PC-9 (cell line): Measurements from ENCODE around the gene RPS5. TPM values are rescaled to one million over a fixed set of nuclear protein-coding genes. Genes with fewer than 3 reads are reported as not detected.

Experiments
- BruUV-seq: library from RNA; stranded (reverse); fragments of 400-500 nt; replicated peaks from 2 replicates; lab custom pipeline; 2021; lab: Mats Ljungman, UMichigan
- CTCF ChIA-PET: fragments of 300-600 bp; sonication (Branson Sonifier 250); formaldehyde crosslinking; loops from one replicate; lab custom pipeline; 2022; ENCODE audit warnings: antibody characterized with exemption; lab: Charles Lee
- POLR2A ChIA-PET: fragments of 300-600 bp; sonication (Branson Sonifier 250); formaldehyde crosslinking; loops from one replicate; lab custom pipeline; 2022; ENCODE audit warnings: antibody characterized with exemption; ENCODE audit not compliant: unreplicated experiment; lab: Charles Lee
- DNase-seq, 2 experiments: peaks; one replicate each; pipeline versions ENCODE4 v3.0.0 to v3.0.0-alpha.2; 2015 to 2022; ENCODE audit warnings: mixed read lengths in 1 of 2
- H2AFZ ChIP-seq: fragments of 200-600 bp; sonication (generic); 2 replicates; pipeline ENCODE4 v1.8.1; 2017; ENCODE audit warnings: antibody characterized with exemption
- H3F3A ChIP-seq: fragments of 200-600 bp; sonication (generic); 2 replicates; pipeline ENCODE4 v1.8.1; 2017; ENCODE audit warnings: antibody characterized with exemption, mild to moderate bottlenecking, low read depth; ENCODE audit not compliant: insufficient read depth
- H3K27ac ChIP-seq: fragments of 200-600 bp; sonication (generic); 2 replicates; pipeline ENCODE4 v1.6.1; 2016; ENCODE audit warnings: mixed run types
- H3K27me3 ChIP-seq: fragments of 200-600 bp; sonication (generic); 2 replicates; pipeline ENCODE4 v1.6.1; 2016; ENCODE audit warnings: low read depth, mixed run types; ENCODE audit not compliant: insufficient read depth
- H3K36me3 ChIP-seq: fragments of 200-600 bp; sonication (generic); 2 replicates; pipeline ENCODE4 v1.6.1; 2016; ENCODE audit warnings: low read depth, mixed run types
- H3K4me1 ChIP-seq: fragments of 200-600 bp; sonication (generic); replicated peaks from 2 replicates; pipeline ENCODE4 v1.6.1; 2016; ENCODE audit warnings: mixed run types; ENCODE audit not compliant: insufficient read depth
- H3K4me2 ChIP-seq: fragments of 200-600 bp; sonication (generic); 2 replicates; pipeline ENCODE4 v1.6.1; 2017; ENCODE audit warnings: mixed run types
- H3K4me3 ChIP-seq: fragments of 200-600 bp; sonication (generic); 2 replicates; pipeline ENCODE4 v1.6.1; 2016; ENCODE audit warnings: mixed run types
- H3K79me2 ChIP-seq: fragments of 200-600 bp; sonication (generic); 2 replicates; pipeline ENCODE4 v1.6.1; 2017; ENCODE audit warnings: low read depth, mixed run types
- H3K9me2 ChIP-seq: fragments of 200-600 bp; sonication (generic); 2 replicates; pipeline ENCODE4 v1.8.1; 2017; ENCODE audit warnings: mild to moderate bottlenecking; ENCODE audit not compliant: insufficient read depth
- H3K9me3 ChIP-seq: fragments of 200-600 bp; sonication (generic); 2 replicates; pipeline ENCODE4 v1.8.1; 2016; ENCODE audit warnings: low read depth; ENCODE audit not compliant: insufficient read depth
- H4K20me1 ChIP-seq: fragments of 200-600 bp; sonication (generic); 2 replicates; pipeline ENCODE4 v1.8.1; 2017; ENCODE audit not compliant: insufficient read depth
- EZH2 ChIP-seq: fragments of 200-600 bp; sonication (generic); IDR thresholded peaks from 2 replicates; pipeline ENCODE4 v1.8.0; 2017; ENCODE audit warnings: antibody characterized with exemption, low read depth
- intact Hi-C: fragments of 100-400 bp; cut with micrococcal nuclease; formaldehyde crosslinking; loops from one replicate; pipeline ENCODE4 v1.10.0; 2022; ENCODE audit not compliant: unreplicated experiment
- total RNA-seq: library from RNA; stranded (reverse); gene quantifications from 2 replicates; pipeline ENCODE4 v1.2.3, GENCODE V29; 2021
- TF ChIP-seq, protein P1 (sequence below): fragments of 200-600 bp; sonication (generic); conservative IDR thresholded peaks from 2 replicates; pipeline ENCODE4 v1.6.1; 2017; ENCODE audit warnings: mixed run types, antibody characterized with exemption, mild to moderate bottlenecking, moderate library complexity

RPS5 gene
- total RNA-seq, 1 experiment from 2014 or later: 961 TPM

DNA sequence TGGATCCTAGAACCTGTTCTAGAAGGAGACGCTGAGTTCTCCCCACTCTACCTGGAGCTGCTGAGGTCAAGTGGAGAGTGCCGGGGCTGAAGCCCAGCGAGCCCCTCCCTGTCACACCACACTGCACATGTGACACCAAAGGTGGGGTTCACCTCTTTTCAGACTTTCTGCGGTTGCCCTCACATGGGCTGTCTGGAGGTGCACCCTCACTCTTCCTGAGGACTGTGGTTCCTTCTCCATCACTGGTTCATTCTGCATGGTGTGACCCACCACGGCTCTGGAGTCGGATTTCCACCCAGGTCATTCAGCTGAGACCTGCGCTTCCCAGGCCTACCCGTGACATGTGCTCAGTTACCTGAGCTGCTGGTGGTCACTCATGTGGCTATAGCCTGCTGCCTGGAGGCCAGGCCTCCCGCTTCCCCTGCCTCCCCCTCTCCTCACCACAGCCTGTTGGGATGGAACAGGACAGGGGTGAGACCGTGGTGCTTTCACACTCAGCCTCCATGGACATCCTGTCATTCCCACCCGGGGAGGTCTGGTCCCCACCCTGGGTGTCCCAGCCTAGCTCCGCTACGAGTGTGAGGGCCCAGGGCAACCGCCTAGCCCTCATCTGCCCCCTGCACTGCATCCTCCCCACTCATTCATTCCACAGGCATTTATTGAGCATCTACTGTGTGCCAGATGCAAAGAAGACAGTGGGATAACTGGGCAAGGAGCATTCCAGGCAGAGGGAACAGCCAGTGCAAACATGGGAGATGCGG, 33.2 kb upstream of the RPS5 start:
- BruUV-seq: no TSS peak
- Histone ChIP-seq H3K4me3 (no peak overlapping the region), H3K27me3 (no peaks in the 10 kb centered on the region), H3F3A (no peaks in the 10 kb centered on the region), H3K4me2 (no peak overlapping the region), H3K9me2 (no peaks in the 10 kb centered on the region), H3K9me3 (no peaks in the 10 kb centered on the region), H3K27ac (no peak overlapping the region), H3K79me2 (no peaks in the 10 kb centered on the region), H3K4me1 (no peaks in the 10 kb centered on the region), H3K36me3 (no peaks in the 10 kb centered on the region), H4K20me1 (no peaks in the 10 kb centered on the region), H2AFZ (no peak overlapping the region)
- intact Hi-C loops: no loop called here
- ChIA-PET POLR2A (no interaction called here), CTCF (no interaction called here)
- no peak for DNase-seq
- TF ChIP-seq EZH2: no peak
- TF ChIP-seq, protein P1, sequence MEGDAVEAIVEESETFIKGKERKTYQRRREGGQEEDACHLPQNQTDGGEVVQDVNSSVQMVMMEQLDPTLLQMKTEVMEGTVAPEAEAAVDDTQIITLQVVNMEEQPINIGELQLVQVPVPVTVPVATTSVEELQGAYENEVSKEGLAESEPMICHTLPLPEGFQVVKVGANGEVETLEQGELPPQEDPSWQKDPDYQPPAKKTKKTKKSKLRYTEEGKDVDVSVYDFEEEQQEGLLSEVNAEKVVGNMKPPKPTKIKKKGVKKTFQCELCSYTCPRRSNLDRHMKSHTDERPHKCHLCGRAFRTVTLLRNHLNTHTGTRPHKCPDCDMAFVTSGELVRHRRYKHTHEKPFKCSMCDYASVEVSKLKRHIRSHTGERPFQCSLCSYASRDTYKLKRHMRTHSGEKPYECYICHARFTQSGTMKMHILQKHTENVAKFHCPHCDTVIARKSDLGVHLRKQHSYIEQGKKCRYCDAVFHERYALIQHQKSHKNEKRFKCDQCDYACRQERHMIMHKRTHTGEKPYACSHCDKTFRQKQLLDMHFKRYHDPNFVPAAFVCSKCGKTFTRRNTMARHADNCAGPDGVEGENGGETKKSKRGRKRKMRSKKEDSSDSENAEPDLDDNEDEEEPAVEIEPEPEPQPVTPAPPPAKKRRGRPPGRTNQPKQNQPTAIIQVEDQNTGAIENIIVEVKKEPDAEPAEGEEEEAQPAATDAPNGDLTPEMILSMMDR: no peak

DNA sequence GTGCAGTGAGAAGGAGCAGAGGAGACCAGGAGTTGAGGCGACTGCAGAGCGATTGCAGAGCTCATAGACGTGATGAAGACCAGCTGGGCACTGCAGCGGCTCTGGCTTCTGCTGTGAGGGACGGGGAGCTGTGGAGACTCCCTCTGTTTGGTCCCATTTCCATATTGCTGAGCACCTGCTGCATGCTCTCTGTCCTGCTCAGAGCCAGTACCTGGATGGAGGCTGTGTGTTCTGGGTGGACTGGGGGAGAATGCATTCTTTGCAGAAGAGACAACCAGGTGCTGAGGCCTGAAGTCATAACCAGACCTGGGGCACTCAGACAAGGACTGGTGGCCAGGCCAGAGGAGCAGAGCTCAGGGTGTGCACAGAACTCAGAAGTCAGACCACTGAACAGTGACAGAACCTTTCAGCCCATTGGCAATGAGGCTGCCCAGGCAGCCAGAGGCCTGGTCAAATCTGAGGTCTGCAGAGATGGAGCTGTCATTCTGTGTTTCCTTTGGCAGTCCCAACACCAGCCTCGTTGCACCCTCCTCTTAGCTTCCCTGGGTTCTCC, 32.5 kb upstream of the RPS5 start:
- no peaks in the 10 kb centered on the region for H3F3A ChIP-seq
- no peak overlapping the region for H3K27ac ChIP-seq
- no peaks in the 10 kb centered on the region for H3K9me3 ChIP-seq
- no peaks in the 10 kb centered on the region for H3K4me1 ChIP-seq
- H3K36me3 ChIP-seq: no peaks in the 10 kb centered on the region
- ChIA-PET CTCF (no interaction called here), POLR2A (no interaction called here)
- H4K20me1 ChIP-seq: no peaks in the 10 kb centered on the region
- no peaks in the 10 kb centered on the region for H3K9me2 ChIP-seq
- no peak for TF ChIP-seq EZH2
- TF ChIP-seq, protein P1: no peak
- no peak overlapping the region for H3K4me2 ChIP-seq
- no peaks in the 10 kb centered on the region for H3K79me2 ChIP-seq
- no peak for DNase-seq
- H2AFZ ChIP-seq: no peak overlapping the region
- H3K27me3 ChIP-seq: no peaks in the 10 kb centered on the region
- no peak overlapping the region for H3K4me3 ChIP-seq
- intact Hi-C loops: no loop called here
- BruUV-seq: no TSS peak

DNA sequence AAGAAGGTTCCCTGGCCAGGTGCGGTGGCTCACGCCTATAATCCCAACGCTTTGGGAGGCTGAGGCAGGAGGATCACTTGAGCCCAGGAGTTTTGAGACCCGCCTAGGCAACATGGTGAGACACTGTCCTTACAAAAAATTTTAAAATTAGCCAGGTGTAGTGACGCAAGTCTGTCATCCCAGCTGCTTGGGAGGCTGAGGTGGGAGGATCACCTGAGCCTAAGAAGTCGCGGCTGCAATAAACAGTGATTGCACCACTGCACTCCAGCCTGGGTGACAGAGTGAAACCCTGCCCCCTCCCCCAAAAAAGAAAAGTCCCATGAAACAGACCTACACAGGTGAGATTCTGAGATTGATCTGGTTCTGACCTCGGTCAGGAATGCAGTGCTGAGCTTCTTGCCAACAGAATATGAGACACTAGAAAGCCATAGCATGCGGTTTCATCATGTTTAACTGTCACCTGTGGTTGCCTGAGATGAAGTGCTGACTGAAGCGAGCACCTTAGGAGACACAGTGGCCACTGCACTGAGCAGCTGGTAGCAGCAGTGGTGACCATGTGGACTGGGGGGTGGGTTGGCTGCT, 31.8 kb upstream of the RPS5 start:
- no peaks in the 10 kb centered on the region for H3K9me3 ChIP-seq
- H3K36me3 ChIP-seq: no peaks in the 10 kb centered on the region
- H3K4me1 ChIP-seq: no peaks in the 10 kb centered on the region
- CTCF ChIA-PET: no interaction called here
- TF ChIP-seq, protein P1: no peak
- TF ChIP-seq EZH2: no peak
- H3K4me3 ChIP-seq: no peak overlapping the region
- intact Hi-C loops: no loop called here
- H3F3A ChIP-seq: no peaks in the 10 kb centered on the region
- POLR2A ChIA-PET: interaction anchor here (0.7 kb wide), 1 partner anchor 8 kb away, joined by 3 read pairs; no protein-coding TSS in a partner anchor
- H2AFZ ChIP-seq: no peak overlapping the region
- no peaks in the 10 kb centered on the region for H3K79me2 ChIP-seq
- no peak overlapping the region for H3K4me2 ChIP-seq
- DNase-seq: no peak
- H3K9me2 ChIP-seq: no peaks in the 10 kb centered on the region
- no peaks in the 10 kb centered on the region for H3K27me3 ChIP-seq
- no peaks in the 10 kb centered on the region for H4K20me1 ChIP-seq
- no TSS peak for BruUV-seq
- no peak overlapping the region for H3K27ac ChIP-seq
